Transverse colon (tissue), 4 donors: ENCODE measurements around the gene CDC42BPB.

ENCODE experiments used
- CTCF ChIP-seq, 5 experiments: fragments of 200-600 bp in 3 of 5; fragments of 450-650 bp in 2 of 5; sonication (generic) in 3 of 5; IDR thresholded peaks; 1 replicate in 2 of 5; 2 replicates in 3 of 5; pipeline ENCODE4 v1.5.1; 2016 to 2017; ENCODE audit warnings: antibody characterized with exemption in 5 of 5, inconsistent platforms in 3 of 5, mild to moderate bottlenecking in 2 of 5, moderate library complexity in 1 of 5
- POLR2A ChIP-seq: fragments of 450-650 bp; IDR thresholded peaks from one replicate; pipeline ENCODE4 v1.6.1; 2016; ENCODE audit warnings: antibody characterized with exemption, mild to moderate bottlenecking, moderate library complexity
- POLR2AphosphoS5 ChIP-seq, 3 donors: sonication (generic); formaldehyde crosslinking; IDR thresholded peaks; one replicate each; pipeline ENCODE4 v1.6.1; 2016; ENCODE audit warnings: antibody characterized with exemption in 3 of 3

- TF ChIP-seq CTCF (IDR thresholded peaks at IDR 0.05) (no peak), POLR2A (no peak), POLR2AphosphoS5 (IDR thresholded peaks at IDR 0.05) (no peak)
Observed at GRCh38 chr14:103073367-103073875, 16.1 kb upstream of the CDC42BPB start.
